Smooth muscle cell (in vitro differentiated cells): ENCODE data around the gene AQP1. TPM values are rescaled to one million over a fixed set of nuclear protein-coding genes. Genes with fewer than 3 reads are reported as not detected.

ENCODE experiments used
- DNase-seq: peaks from one replicate; lab custom pipeline; 2025; ENCODE audit not compliant: unreplicated experiment; lab: John Stamatoyannopoulos, UW
- H2AFZ ChIP-seq: fragments of 200-600 bp; sonication (generic); 2 replicates; pipeline ENCODE4 v1.6.0; 2016; ENCODE audit warnings: antibody characterized with exemption, low read depth, mild to moderate bottlenecking
- H3F3A ChIP-seq: fragments of 200-600 bp; sonication (generic); 2 replicates; pipeline ENCODE4 v1.6.0; 2017; ENCODE audit warnings: antibody characterized with exemption, low read depth
- H3K27ac ChIP-seq: fragments of 200-600 bp; sonication (generic); 2 replicates; pipeline ENCODE4 v1.5.1; 2016; ENCODE audit warnings: low read depth, mild to moderate bottlenecking
- H3K27me3 ChIP-seq: fragments of 200-600 bp; sonication (generic); 2 replicates; pipeline ENCODE4 v1.6.1; 2016; ENCODE audit warnings: low read depth, mild to moderate bottlenecking
- H3K36me3 ChIP-seq: fragments of 200-600 bp; sonication (generic); 2 replicates; pipeline ENCODE4 v1.5.1; 2016; ENCODE audit warnings: low read depth
- H3K4me1 ChIP-seq: fragments of 200-600 bp; sonication (generic); 2 replicates; pipeline ENCODE4 v1.5.1; 2016; ENCODE audit warnings: low read depth
- H3K4me2 ChIP-seq: fragments of 200-600 bp; sonication (generic); 2 replicates; pipeline ENCODE4 v1.6.0; 2016; ENCODE audit warnings: mild to moderate bottlenecking
- H3K4me3 ChIP-seq: fragments of 200-600 bp; sonication (generic); 2 replicates; pipeline ENCODE4 v1.5.1; 2016; ENCODE audit warnings: mild to moderate bottlenecking
- H3K79me2 ChIP-seq: fragments of 200-600 bp; sonication (generic); 2 replicates; pipeline ENCODE4 v1.6.0; 2016; ENCODE audit warnings: low read depth, mild to moderate bottlenecking
- H3K9ac ChIP-seq: fragments of 200-600 bp; sonication (generic); 2 replicates; pipeline ENCODE4 v1.6.0; 2016; ENCODE audit warnings: low read depth
- H3K9me3 ChIP-seq: fragments of 200-600 bp; sonication (generic); replicated peaks from 2 replicates; pipeline ENCODE4 v1.5.1; 2016; ENCODE audit warnings: low read depth
- H4K20me1 ChIP-seq: fragments of 200-600 bp; sonication (generic); 2 replicates; pipeline ENCODE4 v1.6.0; 2016; ENCODE audit warnings: low read depth
- WGBS: methylation state at CpG from one replicate; pipeline ENCODE4 v1.1.7; 2016; ENCODE audit warnings: low lambda C conversion rate; 5-methylcytosine and 5-hydroxymethylcytosine counted together
- polyA plus RNA-seq: library from polyadenylated mRNA; unstranded; fragments of >200 nt; fragmentation: Nextera tagmentation; extraction: Ambion mirVana; gene quantifications from 2 replicates; pipeline ENCODE4 v1.2.1, GENCODE V29; 2016
- total RNA-seq: library from RNA; depleted of rRNA; stranded (reverse); fragments of >200 nt; gene quantifications from 2 replicates; pipeline ENCODE4 v1.2.3, GENCODE V29; 2014
- TF ChIP-seq, protein P1 (sequence below): fragments of 200-600 bp; sonication (generic); IDR thresholded peaks from 2 replicates; pipeline ENCODE4 v1.5.1; 2017; ENCODE audit warnings: borderline replicate concordance, mild to moderate bottlenecking, antibody characterized with exemption; ENCODE audit not compliant: insufficient read depth, poor library complexity, severe bottlenecking

The AQP1 gene
- total and polyA plus RNA-seq, 2 experiments from 2014 or later = 2,330 to 2,747 TPM

DNA sequence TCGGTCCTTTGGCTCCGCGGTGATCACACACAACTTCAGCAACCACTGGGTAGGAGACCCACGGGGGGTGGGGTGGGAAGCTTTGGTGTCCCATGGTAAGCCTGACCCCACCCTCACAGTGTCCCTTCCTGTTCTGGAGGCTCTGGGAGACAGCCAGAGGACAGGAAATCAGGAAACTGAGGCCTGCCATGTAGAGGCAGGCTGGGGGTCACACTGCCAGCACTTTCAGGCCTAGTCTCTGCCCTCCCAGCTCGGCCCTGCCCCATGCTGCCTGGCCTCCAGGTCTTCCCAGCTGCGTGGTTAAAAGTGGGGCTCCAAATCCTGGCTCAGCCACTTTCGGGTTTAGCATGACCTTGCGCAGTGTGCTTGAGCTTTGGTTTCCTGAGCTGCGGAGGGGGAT is 10.9 kb downstream of the AQP1 start:
- peaks cover 39% of the 10 kb centered on the region for H3F3A ChIP-seq
- peak overlapping the region; percentile 78 for H3K27ac ChIP-seq
- H2AFZ ChIP-seq = no peak overlapping the region
- H3K79me2 ChIP-seq = peaks cover 39% of the 10 kb centered on the region
- H3K27me3 ChIP-seq = no peaks in the 10 kb centered on the region
- peaks cover 5% of the 10 kb centered on the region for H3K36me3 ChIP-seq
- H4K20me1 ChIP-seq = peaks cover 79% of the 10 kb centered on the region
- no peak for DNase-seq
- H3K9me3 ChIP-seq = no peaks in the 10 kb centered on the region
- no peak overlapping the region for H3K4me3 ChIP-seq
- TF ChIP-seq, protein P1, sequence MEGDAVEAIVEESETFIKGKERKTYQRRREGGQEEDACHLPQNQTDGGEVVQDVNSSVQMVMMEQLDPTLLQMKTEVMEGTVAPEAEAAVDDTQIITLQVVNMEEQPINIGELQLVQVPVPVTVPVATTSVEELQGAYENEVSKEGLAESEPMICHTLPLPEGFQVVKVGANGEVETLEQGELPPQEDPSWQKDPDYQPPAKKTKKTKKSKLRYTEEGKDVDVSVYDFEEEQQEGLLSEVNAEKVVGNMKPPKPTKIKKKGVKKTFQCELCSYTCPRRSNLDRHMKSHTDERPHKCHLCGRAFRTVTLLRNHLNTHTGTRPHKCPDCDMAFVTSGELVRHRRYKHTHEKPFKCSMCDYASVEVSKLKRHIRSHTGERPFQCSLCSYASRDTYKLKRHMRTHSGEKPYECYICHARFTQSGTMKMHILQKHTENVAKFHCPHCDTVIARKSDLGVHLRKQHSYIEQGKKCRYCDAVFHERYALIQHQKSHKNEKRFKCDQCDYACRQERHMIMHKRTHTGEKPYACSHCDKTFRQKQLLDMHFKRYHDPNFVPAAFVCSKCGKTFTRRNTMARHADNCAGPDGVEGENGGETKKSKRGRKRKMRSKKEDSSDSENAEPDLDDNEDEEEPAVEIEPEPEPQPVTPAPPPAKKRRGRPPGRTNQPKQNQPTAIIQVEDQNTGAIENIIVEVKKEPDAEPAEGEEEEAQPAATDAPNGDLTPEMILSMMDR = no peak
- WGBS = 85% methylated on average over 9 of the region's 9 CpGs
- no peak overlapping the region for H3K4me2 ChIP-seq
- peaks cover 11% of the 10 kb centered on the region for H3K4me1 ChIP-seq
- H3K9ac ChIP-seq = no peak overlapping the region

DNA sequence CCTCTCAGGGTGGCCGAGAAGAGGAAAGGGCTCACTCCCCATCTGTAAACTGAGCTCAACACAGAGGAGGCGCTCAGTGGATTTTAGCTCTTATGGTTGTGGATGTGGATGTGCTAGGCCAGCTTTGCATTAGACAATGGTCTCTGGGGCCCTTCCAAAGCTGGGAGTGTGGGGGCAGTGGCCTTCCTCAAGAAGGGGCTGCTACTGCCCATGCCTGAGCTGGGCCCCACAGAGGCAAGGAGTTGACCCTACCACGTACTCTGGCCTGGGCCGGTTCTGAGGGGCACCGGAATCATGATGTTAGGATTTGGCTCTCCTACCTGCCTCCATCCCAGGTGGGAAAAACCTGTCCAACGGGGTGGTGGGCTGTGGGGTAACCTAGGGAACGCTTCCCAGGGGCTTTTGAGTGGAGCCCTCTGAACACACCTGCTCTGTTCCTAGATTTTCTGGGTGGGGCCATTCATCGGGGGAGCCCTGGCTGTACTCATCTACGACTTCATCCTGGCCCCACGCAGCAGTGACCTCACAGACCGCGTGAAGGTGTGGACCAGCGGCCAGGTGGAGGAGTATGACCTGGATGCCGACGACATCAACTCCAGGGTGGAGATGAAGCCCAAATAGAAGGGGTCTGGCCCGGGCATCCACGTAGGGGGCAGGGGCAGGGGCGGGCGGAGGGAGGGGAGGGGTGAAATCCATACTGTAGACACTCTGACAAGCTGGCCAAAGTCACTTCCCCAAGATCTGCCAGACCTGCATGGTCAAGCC is 11.5 kb downstream of the AQP1 start:
- no peak overlapping the region for H3K4me2 ChIP-seq
- no peak for DNase-seq
- no peak overlapping the region for H3K4me3 ChIP-seq
- no peak overlapping the region for H2AFZ ChIP-seq
- peaks cover 38% of the 10 kb centered on the region for H3F3A ChIP-seq
- TF ChIP-seq, protein P1 = no peak
- peaks cover 73% of the 10 kb centered on the region for H4K20me1 ChIP-seq
- H3K27ac ChIP-seq = peak overlapping the region; percentile 78
- peaks cover 11% of the 10 kb centered on the region for H3K4me1 ChIP-seq
- no peak overlapping the region for H3K9ac ChIP-seq
- H3K27me3 ChIP-seq = no peaks in the 10 kb centered on the region
- H3K9me3 ChIP-seq = no peaks in the 10 kb centered on the region
- H3K79me2 ChIP-seq = peaks cover 33% of the 10 kb centered on the region
- 97% methylated on average over 19 of the region's 19 CpGs for WGBS
- H3K36me3 ChIP-seq = peaks cover 5% of the 10 kb centered on the region

DNA sequence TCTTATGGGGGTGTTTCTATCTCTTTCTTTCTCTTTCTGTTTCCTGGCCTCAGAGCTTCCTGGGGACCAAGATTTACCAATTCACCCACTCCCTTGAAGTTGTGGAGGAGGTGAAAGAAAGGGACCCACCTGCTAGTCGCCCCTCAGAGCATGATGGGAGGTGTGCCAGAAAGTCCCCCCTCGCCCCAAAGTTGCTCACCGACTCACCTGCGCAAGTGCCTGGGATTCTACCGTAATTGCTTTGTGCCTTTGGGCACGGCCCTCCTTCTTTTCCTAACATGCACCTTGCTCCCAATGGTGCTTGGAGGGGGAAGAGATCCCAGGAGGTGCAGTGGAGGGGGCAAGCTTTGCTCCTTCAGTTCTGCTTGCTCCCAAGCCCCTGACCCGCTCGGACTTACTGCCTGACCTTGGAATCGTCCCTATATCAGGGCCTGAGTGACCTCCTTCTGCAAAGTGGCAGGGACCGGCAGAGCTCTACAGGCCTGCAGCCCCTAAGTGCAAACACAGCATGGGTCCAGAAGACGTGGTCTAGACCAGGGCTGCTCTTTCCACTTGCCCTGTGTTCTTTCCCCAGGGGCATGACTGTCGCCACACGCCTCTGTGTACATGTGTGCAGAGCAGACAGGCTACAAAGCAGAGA is 12.2 kb downstream of the AQP1 start:
- Histone ChIP-seq H3K4me3 (no peak overlapping the region), H2AFZ (no peak overlapping the region), H3K27me3 (no peaks in the 10 kb centered on the region), H3K9ac (no peak overlapping the region), H3K27ac (no peak overlapping the region), H3K9me3 (no peaks in the 10 kb centered on the region), H3K4me1 (peaks cover 11% of the 10 kb centered on the region), H3F3A (peaks cover 31% of the 10 kb centered on the region), H3K36me3 (peaks cover 5% of the 10 kb centered on the region), H3K4me2 (no peak overlapping the region), H3K79me2 (peaks cover 26% of the 10 kb centered on the region), H4K20me1 (peaks cover 66% of the 10 kb centered on the region)
- WGBS = 95% methylated on average over 13 of the region's 13 CpGs
- TF ChIP-seq, protein P1 = no peak
- DNase-seq = no peak
